Fibroblast of villous mesenchyme (primary cell): ENCODE data around the gene ZNF80. TPM values are rescaled to one million over a fixed set of nuclear protein-coding genes. Genes with fewer than 3 reads are reported as not detected.

ENCODE experiments used
- DNase-seq: peaks from one replicate; pipeline ENCODE4 v3.0.0-alpha.2; 2010; ENCODE audit warnings: low read depth
- H3K4me3 ChIP-seq: 2 replicates; pipeline ENCODE4 v1.5.1; 2011; ENCODE audit warnings: low read depth, mild to moderate bottlenecking, low read length
- CTCF ChIP-seq: IDR thresholded peaks from 2 replicates; pipeline ENCODE4 v1.5.1; 2012; ENCODE audit warnings: low read depth, mild to moderate bottlenecking, low read length; ENCODE audit not compliant: insufficient read depth
- total RNA-seq: library from RNA; depleted of rRNA; stranded (reverse); fragments of >200 nt; gene quantifications from 2 replicates; pipeline ENCODE4 v1.2.3, GENCODE V29; 2012

The ZNF80 gene
- total RNA-seq, 1 donor: not detected

- DNase-seq: no peak
- H3K4me3 ChIP-seq: no peak overlapping the region
- TF ChIP-seq CTCF: no peak
Measured at GRCh38 chr3:114235431-114235830, 1.9 kb downstream of the ZNF80 start.

- no peak for DNase-seq
- H3K4me3 ChIP-seq: no peak overlapping the region
- no peak for TF ChIP-seq CTCF
Measured at GRCh38 chr3:114234745-114235144, 2.6 kb downstream of the ZNF80 start.

- DNase-seq: no peak
- H3K4me3 ChIP-seq: no peak overlapping the region
- TF ChIP-seq CTCF: no peak
Measured at GRCh38 chr3:114231616-114232015, 5.8 kb downstream of the ZNF80 start.

GRCh38 chr3:114227076-114227475 lies 10.3 kb downstream of the ZNF80 start:
- no peak for TF ChIP-seq CTCF
- H3K4me3 ChIP-seq: no peak overlapping the region
- DNase-seq: no peak

- DNase-seq: no peak
- no peak overlapping the region for H3K4me3 ChIP-seq
- TF ChIP-seq CTCF: no peak
Measured at GRCh38 chr3:114226313-114226712, 11.1 kb downstream of the ZNF80 start.

GRCh38 chr3:114223143-114223542 lies 14.2 kb downstream of the ZNF80 start:
- H3K4me3 ChIP-seq: no peak overlapping the region
- no peak for DNase-seq
- TF ChIP-seq CTCF: no peak

- H3K4me3 ChIP-seq: no peak overlapping the region
- DNase-seq: no peak
- TF ChIP-seq CTCF: no peak
Measured at GRCh38 chr3:114221881-114222264, 15.5 kb downstream of the ZNF80 start.
